ENCODE data around the gene RGS10.

The RGS10 gene

GRCh38 chr10:119505588-119506315, 36.8 kb downstream of the RGS10 start:
- Histone ChIP-seq H3K4me3 (ENCODE audit: low read depth in 1 of 2, low read length in 2 of 2) (no peak overlapping the region), H3K79me2 (ENCODE audit: insufficient read depth, low read length) (peaks cover 3% of the 10 kb centered on the region; the same call in 1 of the 2 replicates), H3K9ac (ENCODE audit: low read depth, low read length) (no peak overlapping the region), H3K4me2 (ENCODE audit: insufficient read depth, low read length) (no peak overlapping the region), H3K36me3 (ENCODE audit: insufficient read depth, low read length) (peaks cover 27% of the 10 kb centered on the region), H3K9me3 (ENCODE audit: insufficient read depth, low read length, severe bottlenecking) (no peaks in the 10 kb centered on the region), H2AFZ (ENCODE audit: low read depth, low read length) (no peak overlapping the region), H3K4me1 (ENCODE audit: insufficient read depth, low read length) (peaks cover 34% of the 10 kb centered on the region), H3K27me3 (ENCODE audit: insufficient read depth, low read length, poor library complexity) (no peaks in the 10 kb centered on the region), H4K20me1 (ENCODE audit: insufficient read depth, low read length) (no peaks in the 10 kb centered on the region), H3K27ac (ENCODE audit: low read length) (0 out of 2 replicates have a peak overlapping the region, but pooled peaks have one; percentile 15)
- ATAC-seq (ENCODE audit: insufficient read depth, low read depth) = no peak
- TF ChIP-seq CTCF (IDR thresholded peaks at IDR 0.05; ENCODE audit: borderline replicate concordance, extremely low read depth, low read length, poor library complexity, severe bottlenecking) (no peak), EZH2 (IDR thresholded peaks at IDR 0.05; ENCODE audit: borderline replicate concordance, low read depth, low read length, severe bottlenecking) (no peak)
- DNase-seq = no peak

- Histone ChIP-seq H3K27ac (ENCODE audit: low read length) (peak overlapping the region; percentile 36; the same call in 1 of the 2 replicates), H3K36me3 (ENCODE audit: insufficient read depth, low read length) (peaks cover 24% of the 10 kb centered on the region), H3K4me1 (ENCODE audit: insufficient read depth, low read length) (peaks cover 36% of the 10 kb centered on the region), H3K4me2 (ENCODE audit: insufficient read depth, low read length) (no peak overlapping the region), H3K79me2 (ENCODE audit: insufficient read depth, low read length) (peaks cover 3% of the 10 kb centered on the region; the same call in 1 of the 2 replicates), H4K20me1 (ENCODE audit: insufficient read depth, low read length) (no peaks in the 10 kb centered on the region), H3K27me3 (ENCODE audit: insufficient read depth, low read length, poor library complexity) (no peaks in the 10 kb centered on the region), H3K9me3 (ENCODE audit: insufficient read depth, low read length, severe bottlenecking) (no peaks in the 10 kb centered on the region), H2AFZ (ENCODE audit: low read depth, low read length) (no peak overlapping the region), H3K4me3 (ENCODE audit: low read depth in 1 of 2, low read length in 2 of 2) (no peak overlapping the region), H3K9ac (ENCODE audit: low read depth, low read length) (no peak overlapping the region)
- TF ChIP-seq CTCF (IDR thresholded peaks at IDR 0.05; ENCODE audit: borderline replicate concordance, extremely low read depth, low read length, poor library complexity, severe bottlenecking) = no peak
- no peak for TF ChIP-seq EZH2 (IDR thresholded peaks at IDR 0.05; ENCODE audit: borderline replicate concordance, low read depth, low read length, severe bottlenecking)
- ATAC-seq (ENCODE audit: insufficient read depth, low read depth) (no peak), DNase-seq (no peak)
These were observed 37.4 kb downstream of the RGS10 start for GRCh38 chr10:119505131-119505551.

GRCh38 chr10:119504651-119505050, 37.9 kb downstream of the RGS10 start:
- Histone ChIP-seq H3K27ac (ENCODE audit: low read length) (peak overlapping the region; percentile 36; the same call in 1 of the 2 replicates), H3K4me1 (ENCODE audit: insufficient read depth, low read length) (peaks cover 36% of the 10 kb centered on the region), H3K27me3 (ENCODE audit: insufficient read depth, low read length, poor library complexity) (no peaks in the 10 kb centered on the region), H3K36me3 (ENCODE audit: insufficient read depth, low read length) (peaks cover 26% of the 10 kb centered on the region), H3K4me2 (ENCODE audit: insufficient read depth, low read length) (no peak overlapping the region), H3K9me3 (ENCODE audit: insufficient read depth, low read length, severe bottlenecking) (no peaks in the 10 kb centered on the region), H3K79me2 (ENCODE audit: insufficient read depth, low read length) (peaks cover 3% of the 10 kb centered on the region; the same call in 1 of the 2 replicates), H3K4me3 (ENCODE audit: low read depth in 1 of 2, low read length in 2 of 2) (no peak overlapping the region), H4K20me1 (ENCODE audit: insufficient read depth, low read length) (no peaks in the 10 kb centered on the region), H2AFZ (ENCODE audit: low read depth, low read length) (no peak overlapping the region), H3K9ac (ENCODE audit: low read depth, low read length) (no peak overlapping the region)
- TF ChIP-seq CTCF (IDR thresholded peaks at IDR 0.05; ENCODE audit: borderline replicate concordance, extremely low read depth, low read length, poor library complexity, severe bottlenecking) (no peak), EZH2 (IDR thresholded peaks at IDR 0.05; ENCODE audit: borderline replicate concordance, low read depth, low read length, severe bottlenecking) (no peak)
- ATAC-seq (ENCODE audit: insufficient read depth, low read depth) = no peak
- no peak for DNase-seq

Data from DND-41 (cell line).